Measurements from ENCODE around the gene INCA1.

The INCA1 gene

DNA sequence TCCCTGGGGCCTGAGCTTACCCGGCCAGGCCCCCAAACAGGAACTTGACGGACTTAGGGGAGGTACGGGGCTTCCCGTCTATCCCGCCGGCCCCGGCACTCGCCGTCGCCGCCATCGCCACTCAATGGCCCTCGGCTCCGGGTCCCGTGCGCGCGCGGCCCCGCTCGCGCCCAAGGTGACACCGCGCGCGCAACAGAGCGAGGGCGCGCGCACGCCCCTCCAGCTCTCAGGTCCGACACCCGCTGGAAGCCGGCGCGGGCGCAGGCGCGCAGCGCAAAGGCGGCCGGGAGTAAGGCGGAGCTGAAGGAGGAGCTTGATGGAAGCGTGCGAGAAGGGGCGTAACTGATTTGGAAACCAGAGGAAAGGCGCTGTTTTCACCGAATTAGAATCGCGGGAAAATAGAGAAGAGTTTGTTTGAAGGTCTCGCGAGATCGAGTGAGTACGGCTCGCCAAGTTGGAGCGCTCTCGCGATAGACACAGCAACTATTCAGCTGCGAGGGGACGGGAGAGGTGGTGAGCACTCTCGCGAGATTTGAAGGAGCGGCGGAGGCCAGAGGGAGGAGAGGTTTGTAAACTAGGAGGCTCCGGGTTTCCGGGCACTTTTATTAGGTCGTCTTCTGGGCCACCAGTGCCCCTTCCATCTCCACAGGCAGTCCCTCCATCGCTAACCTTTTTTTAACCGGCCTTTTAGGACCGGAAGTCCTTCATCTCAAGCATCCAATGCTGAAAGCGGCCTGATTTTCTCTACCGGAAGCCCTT, 57.3 kb downstream of the INCA1 start, which contains the start of the genes RNF167 and SLC25A11:
Gene RNF167 (plus strand): TSS at position 473 of the 759 bp plus-strand sequence. CDS start 642 bp downstream, outside the sequence.
Gene SLC25A11 (minus strand): TSS at position 251 of the 759 bp plus-strand sequence. CDS start 136 bp downstream, at position 115.
- TF ChIP-seq, protein P1, sequence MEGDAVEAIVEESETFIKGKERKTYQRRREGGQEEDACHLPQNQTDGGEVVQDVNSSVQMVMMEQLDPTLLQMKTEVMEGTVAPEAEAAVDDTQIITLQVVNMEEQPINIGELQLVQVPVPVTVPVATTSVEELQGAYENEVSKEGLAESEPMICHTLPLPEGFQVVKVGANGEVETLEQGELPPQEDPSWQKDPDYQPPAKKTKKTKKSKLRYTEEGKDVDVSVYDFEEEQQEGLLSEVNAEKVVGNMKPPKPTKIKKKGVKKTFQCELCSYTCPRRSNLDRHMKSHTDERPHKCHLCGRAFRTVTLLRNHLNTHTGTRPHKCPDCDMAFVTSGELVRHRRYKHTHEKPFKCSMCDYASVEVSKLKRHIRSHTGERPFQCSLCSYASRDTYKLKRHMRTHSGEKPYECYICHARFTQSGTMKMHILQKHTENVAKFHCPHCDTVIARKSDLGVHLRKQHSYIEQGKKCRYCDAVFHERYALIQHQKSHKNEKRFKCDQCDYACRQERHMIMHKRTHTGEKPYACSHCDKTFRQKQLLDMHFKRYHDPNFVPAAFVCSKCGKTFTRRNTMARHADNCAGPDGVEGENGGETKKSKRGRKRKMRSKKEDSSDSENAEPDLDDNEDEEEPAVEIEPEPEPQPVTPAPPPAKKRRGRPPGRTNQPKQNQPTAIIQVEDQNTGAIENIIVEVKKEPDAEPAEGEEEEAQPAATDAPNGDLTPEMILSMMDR (IDR thresholded peaks at IDR 0.05), result no peak

DNA sequence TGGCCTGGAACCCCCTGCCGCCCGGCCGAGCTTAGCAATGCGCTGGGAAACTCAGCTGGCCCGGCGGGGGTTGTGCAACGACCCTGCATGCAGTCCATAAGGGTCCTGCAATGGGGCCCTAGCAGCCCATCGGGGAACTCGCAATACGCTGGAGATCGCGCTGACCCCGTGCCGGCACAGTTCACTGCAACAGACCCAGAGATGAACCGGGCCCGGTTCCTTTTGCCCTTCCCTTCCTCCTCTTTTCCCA, 57.9 kb downstream of the INCA1 start:
- Histone ChIP-seq H3K27ac (peak overlapping the region; percentile 86 to 93), H3K4me3 (peak overlapping the region; percentile 80)
- no peak for DNase-seq (ENCODE audit: low spot score)
- TF ChIP-seq, protein P1 (IDR thresholded peaks at IDR 0.05), result no peak

More for the DNA sequence above, 57.3 kb downstream of the INCA1 start, which contains the start of the genes RNF167 and SLC25A11:
- H3K27ac ChIP-seq, result peak within 1 kb of the TSS; percentile 86 to 93
- H3K4me3 ChIP-seq, result peak within 1 kb of the TSS; percentile 80
- peak; percentile 98 for DNase-seq (ENCODE audit: low spot score)

DNA sequence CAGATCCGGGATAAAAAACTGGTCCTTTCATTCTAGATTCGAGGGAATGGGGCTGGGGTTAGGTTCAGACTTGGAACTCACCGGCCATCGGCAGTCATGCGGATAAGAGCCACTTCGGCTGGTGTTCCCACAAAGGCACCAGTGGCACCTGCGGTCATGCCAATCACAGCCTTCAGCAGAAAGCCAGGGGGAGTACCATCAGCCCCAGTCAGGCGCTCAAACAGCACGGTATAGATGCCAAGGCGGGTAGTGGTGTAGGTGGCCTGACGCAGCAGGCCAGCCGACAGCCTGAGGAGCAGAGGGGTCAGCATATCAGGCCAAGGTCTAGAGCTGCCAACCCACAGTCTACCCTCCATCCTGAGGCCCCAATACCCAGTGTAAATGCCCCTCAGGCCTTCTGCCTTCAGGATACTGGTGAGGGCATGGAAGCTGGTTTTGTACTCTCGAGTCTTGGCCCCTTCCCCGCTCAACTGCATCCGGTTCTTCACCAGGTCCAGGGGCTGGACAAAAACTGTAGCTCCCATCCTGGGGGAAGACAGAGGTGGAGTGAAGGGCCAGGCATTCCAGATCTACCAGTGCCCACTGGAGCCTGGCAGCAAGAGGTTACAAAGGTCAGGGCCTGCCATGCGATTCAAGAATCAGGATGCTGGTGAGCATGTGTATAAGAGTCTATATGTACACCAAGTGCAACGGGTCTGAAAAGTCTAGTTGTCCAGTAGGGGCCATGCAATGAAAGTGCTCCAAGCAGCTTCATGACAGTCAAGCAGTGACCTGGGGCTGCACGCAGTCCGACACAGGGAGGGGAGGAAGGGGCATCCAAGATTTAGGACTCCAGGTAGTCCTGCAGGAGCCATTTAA, 58.4 kb downstream of the INCA1 start:
- peak overlapping the region; percentile 80 for H3K4me3 ChIP-seq
- TF ChIP-seq, protein P1 (IDR thresholded peaks at IDR 0.05), result no peak
- no peak for DNase-seq (ENCODE audit: low spot score)
- peak overlapping the region; percentile 86 to 93 for H3K27ac ChIP-seq
